Stimulated activated CD4-positive, alpha-beta T cell treated with anti-CD3 and anti-CD28 coated beads, Interleukin-15, amount 100 ng/mL, for 24 hours (primary cell): Measurements from ENCODE around the gene DPYSL5.

ENCODE experiments used
- DNase-seq: peaks from one replicate; pipeline ENCODE4 v3.0.0-alpha.2; 2020

DPYSL5 gene

GRCh38 chr2:26846334-26847306, 1.3 kb upstream of the DPYSL5 start:
- peak; percentile 78 for DNase-seq

- DNase-seq: peak; percentile 7
Observed at GRCh38 chr2:26847307-26847654, 651 bp upstream of the DPYSL5 start.

- DNase-seq: peak; percentile 39
Observed at GRCh38 chr2:26848336-26849055, 564 bp downstream of the DPYSL5 start.

GRCh38 chr2:26849056-26849999, 1.4 kb downstream of the DPYSL5 start:
- DNase-seq: peak; percentile 16

- no peak for DNase-seq
Observed at GRCh38 chr2:26850000-26850431, 2.1 kb downstream of the DPYSL5 start.

- DNase-seq: no peak
Observed at GRCh38 chr2:26850505-26850904, 2.6 kb downstream of the DPYSL5 start.

GRCh38 chr2:26852405-26853306, 4.7 kb downstream of the DPYSL5 start:
- DNase-seq: no peak

GRCh38 chr2:26853751-26854150, 5.8 kb downstream of the DPYSL5 start:
- no peak for DNase-seq

GRCh38 chr2:26854283-26854827, 6.4 kb downstream of the DPYSL5 start:
- DNase-seq: no peak

- no peak for DNase-seq
Observed at GRCh38 chr2:26855466-26855865, 7.5 kb downstream of the DPYSL5 start.

- DNase-seq: no peak
Observed at GRCh38 chr2:26859622-26860021, 11.7 kb downstream of the DPYSL5 start.

GRCh38 chr2:26860211-26860850, 12.4 kb downstream of the DPYSL5 start:
- DNase-seq: no peak

- no peak for DNase-seq
Observed at GRCh38 chr2:26861610-26862224, 13.8 kb downstream of the DPYSL5 start.

- no peak for DNase-seq
Observed at GRCh38 chr2:26864226-26864625, 16.3 kb downstream of the DPYSL5 start.

- DNase-seq: no peak
Observed at GRCh38 chr2:26864646-26865045, 16.7 kb downstream of the DPYSL5 start.

GRCh38 chr2:26870585-26871095, 22.7 kb downstream of the DPYSL5 start:
- no peak for DNase-seq

- DNase-seq: no peak
Observed at GRCh38 chr2:26873286-26873983, 25.5 kb downstream of the DPYSL5 start.

GRCh38 chr2:26874514-26874913, 26.6 kb downstream of the DPYSL5 start:
- no peak for DNase-seq

- no peak for DNase-seq
Observed at GRCh38 chr2:26875065-26875634, 27.2 kb downstream of the DPYSL5 start.
